ENCODE data around the gene LRRC8B. TPM values are rescaled to one million over a fixed set of nuclear protein-coding genes. Genes with fewer than 3 reads are reported as not detected.

LRRC8B gene
- total and polyA plus RNA-seq, 2 of the 13 experiments (the other 11 are each of a cell fraction or from before 2014, with no cell fraction given), result 4.9 to 7.6 TPM

GRCh38 chr1:89547563-89548116, 23.0 kb downstream of the LRRC8B start:
- no peak overlapping the region for H3K4me3 ChIP-seq (replicated peaks in 1 of 3; ENCODE audit: insufficient read depth in 1 of 3, low read depth in 2 of 3, low read length in 3 of 3)
- ChIA-PET CTCF (ENCODE audit: low intra/inter-chr PET ratio, low total read pairs) (no interaction called here), POLR2A (no interaction called here)
- H3K36me3 ChIP-seq (replicated peaks in 1 of 2; ENCODE audit: control insufficient read depth in 1 of 2, insufficient read depth in 2 of 2, low read length in 2 of 2), result no peaks in the 10 kb centered on the region; a peak in 1 of 5 replicates
- no peak for TF ChIP-seq CHD4 (IDR thresholded peaks at IDR 0.05; ENCODE audit: borderline replicate concordance, low read length)
- TF ChIP-seq SRSF9 (IDR thresholded peaks at IDR 0.05; ENCODE audit: borderline replicate concordance, insufficient read depth, low read depth, low read length, poor library complexity, severe bottlenecking), result no peak
- no peak for TF ChIP-seq ZNF615 (CRISPR knock-in tag; IDR thresholded peaks at IDR 0.05; ENCODE audit: borderline replicate concordance)
- no peak for TF ChIP-seq CC2D1A (CRISPR knock-in tag; IDR thresholded peaks at IDR 0.05)
- TF ChIP-seq PHF21A (CRISPR knock-in tag; IDR thresholded peaks at IDR 0.05), result no peak
- TF ChIP-seq ZNF407 (CRISPR knock-in tag; IDR thresholded peaks at IDR 0.05; ENCODE audit: not compliant biosample characterization), result no peak
- no peak for TF ChIP-seq CBX5 (CRISPR knock-in tag; IDR thresholded peaks at IDR 0.05; ENCODE audit: borderline replicate concordance)
- no peak for TF ChIP-seq ARHGAP35 (CRISPR knock-in tag; IDR thresholded peaks at IDR 0.05; ENCODE audit: borderline replicate concordance)
- no peak for TF ChIP-seq THRA (CRISPR knock-in tag; IDR thresholded peaks at IDR 0.05; ENCODE audit: borderline replicate concordance)
- no peak for TF ChIP-seq ONECUT2 (CRISPR knock-in tag; IDR thresholded peaks at IDR 0.05)
- ATAC-seq, result no peak
- no peaks in the 10 kb centered on the region for H4K20me1 ChIP-seq (ENCODE audit: insufficient read depth, low read length)
- no peak overlapping the region for H2AFZ ChIP-seq (ENCODE audit: low read length)
- DNase-seq (ENCODE audit: low spot score), result peak; percentile 16
- no peak for FAIRE-seq
- intact Hi-C loops (cut with micrococcal nuclease; ENCODE audit: unreplicated experiment), result no loop called here
- peaks cover 4% of the 10 kb centered on the region for H3K79me2 ChIP-seq (ENCODE audit: insufficient read depth, low read length)
- no peaks in the 10 kb centered on the region for H3K9me3 ChIP-seq (ENCODE audit: low read length)
- H3K27ac ChIP-seq (ENCODE audit: extremely low read length, insufficient read depth, low read length), result no peak overlapping the region
- in situ Hi-C loops (cut with HindIII; ENCODE audit: extremely low pct_ligation_motif_present, low pct_unique_long_range_greater_than_20kb), result no loop called here
- 84% methylated on average over 2 of the region's 2 CpGs for WGBS (ENCODE audit: low lambda C conversion rate)
- no peak overlapping the region for H3K9ac ChIP-seq (ENCODE audit: insufficient read depth, low read depth, low read length)
- no peaks in the 10 kb centered on the region for H3K27me3 ChIP-seq (ENCODE audit: control insufficient read depth in 1 of 2, insufficient read depth in 2 of 2, low read length in 2 of 2)
- H3K4me2 ChIP-seq (ENCODE audit: low read depth, low read length), result no peak overlapping the region
- BruUV-seq (replicated peaks), result no TSS peak
- H3K4me1 ChIP-seq (ENCODE audit: insufficient read depth, low read length), result 0 out of 2 replicates have a peak, but pooled peaks cover 3% of the 10 kb centered on the region
